Measurements from ENCODE around the gene VDAC2.
"Not testable (repeated sequence)": the region's sequence is repeated elsewhere in the genome, so short reads cannot be mapped to it uniquely, and the experiment has no call there.

The VDAC2 gene

DNA sequence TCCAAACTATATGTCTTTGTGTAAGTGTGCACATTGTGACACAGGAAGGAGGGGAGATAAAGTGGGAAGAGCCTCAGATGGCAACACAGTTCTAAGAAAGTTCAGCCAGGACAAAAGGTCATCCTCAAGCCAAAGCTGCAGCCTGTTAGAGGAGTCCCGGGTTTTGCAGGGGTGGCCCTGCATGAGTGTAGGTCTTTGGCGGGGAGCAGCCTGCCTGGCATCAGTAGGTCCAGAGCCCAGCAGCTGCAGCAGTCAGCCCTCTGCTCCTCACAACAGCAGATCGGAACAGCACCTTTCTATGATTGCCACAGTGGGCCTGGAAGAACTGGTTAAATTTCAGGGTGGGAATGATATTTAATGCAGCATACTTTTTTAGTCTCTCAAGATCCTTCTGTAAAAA is 13.5 kb upstream of the VDAC2 start:
- no peak for DNase-seq (ENCODE audit: extremely low spot score)
- CTCF ChIA-PET: no interaction called here
- no peak for TF ChIP-seq TARDBP (IDR thresholded peaks at IDR 0.05)
- no peak for TF ChIP-seq CTBP1 (IDR thresholded peaks at IDR 0.05; ENCODE audit: borderline replicate concordance)
- no peak for TF ChIP-seq BHLHE40 (IDR thresholded peaks at IDR 0.05; ENCODE audit: borderline replicate concordance)
- TF ChIP-seq HDGF (IDR thresholded peaks at IDR 0.05; ENCODE audit: borderline replicate concordance): no peak
- TF ChIP-seq FOXK2 (IDR thresholded peaks at IDR 0.05): no peak
- POLR2A ChIA-PET: no interaction called here

DNA sequence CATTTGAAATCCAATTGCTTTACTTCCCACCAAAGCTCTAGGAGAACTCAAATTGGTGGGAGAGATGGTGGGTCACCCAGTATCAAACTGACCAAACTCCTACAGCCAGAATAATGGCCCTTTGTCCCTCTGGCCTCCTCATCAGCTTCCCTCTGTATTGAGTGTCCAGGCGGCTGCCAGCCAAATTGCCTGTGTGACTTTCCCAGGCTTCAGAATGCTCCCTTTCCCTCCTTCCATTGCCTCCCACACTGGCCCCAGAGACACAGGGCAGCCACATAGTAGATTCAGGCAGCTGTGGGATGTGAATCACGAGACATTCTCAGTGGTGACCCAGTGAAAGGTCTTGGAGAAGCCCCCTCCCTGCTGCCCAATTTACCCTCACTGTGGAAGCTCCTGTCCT is 12.7 kb upstream of the VDAC2 start:
- no peak for DNase-seq (ENCODE audit: extremely low spot score)
- TF ChIP-seq, protein P1, sequence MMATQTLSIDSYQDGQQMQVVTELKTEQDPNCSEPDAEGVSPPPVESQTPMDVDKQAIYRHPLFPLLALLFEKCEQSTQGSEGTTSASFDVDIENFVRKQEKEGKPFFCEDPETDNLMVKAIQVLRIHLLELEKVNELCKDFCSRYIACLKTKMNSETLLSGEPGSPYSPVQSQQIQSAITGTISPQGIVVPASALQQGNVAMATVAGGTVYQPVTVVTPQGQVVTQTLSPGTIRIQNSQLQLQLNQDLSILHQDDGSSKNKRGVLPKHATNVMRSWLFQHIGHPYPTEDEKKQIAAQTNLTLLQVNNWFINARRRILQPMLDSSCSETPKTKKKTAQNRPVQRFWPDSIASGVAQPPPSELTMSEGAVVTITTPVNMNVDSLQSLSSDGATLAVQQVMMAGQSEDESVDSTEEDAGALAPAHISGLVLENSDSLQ (IDR thresholded peaks at IDR 0.05): no peak
- TF ChIP-seq BHLHE40 (IDR thresholded peaks at IDR 0.05; ENCODE audit: borderline replicate concordance) (no peak), CTBP1 (IDR thresholded peaks at IDR 0.05; ENCODE audit: borderline replicate concordance) (no peak), FOXM1 (IDR thresholded peaks at IDR 0.05; ENCODE audit: borderline replicate concordance) (no peak)
- POLR2A ChIA-PET: no interaction called here
- CTCF ChIA-PET: interaction anchor here (0.6 kb wide), 1 partner anchor 88 kb away, joined by 3 read pairs; no protein-coding TSS in a partner anchor

- not testable (repeated sequence) for DNase-seq (ENCODE audit: extremely low spot score)
- POLR2A ChIA-PET: interaction anchor here (2.1 kb wide), 1 partner anchor 10 kb away, joined by 10 read pairs; the partner anchor contains the start of gene VDAC2
- CTCF ChIA-PET: interaction anchor here (0.6 to 1.1 kb wide), 4 partner anchors 10 to 867 kb away, joined by 3 to 5 read pairs (median 3); no protein-coding TSS in a partner anchor
Observed at GRCh38 chr10:75199949-75200348, 10.6 kb upstream of the VDAC2 start.

DNA sequence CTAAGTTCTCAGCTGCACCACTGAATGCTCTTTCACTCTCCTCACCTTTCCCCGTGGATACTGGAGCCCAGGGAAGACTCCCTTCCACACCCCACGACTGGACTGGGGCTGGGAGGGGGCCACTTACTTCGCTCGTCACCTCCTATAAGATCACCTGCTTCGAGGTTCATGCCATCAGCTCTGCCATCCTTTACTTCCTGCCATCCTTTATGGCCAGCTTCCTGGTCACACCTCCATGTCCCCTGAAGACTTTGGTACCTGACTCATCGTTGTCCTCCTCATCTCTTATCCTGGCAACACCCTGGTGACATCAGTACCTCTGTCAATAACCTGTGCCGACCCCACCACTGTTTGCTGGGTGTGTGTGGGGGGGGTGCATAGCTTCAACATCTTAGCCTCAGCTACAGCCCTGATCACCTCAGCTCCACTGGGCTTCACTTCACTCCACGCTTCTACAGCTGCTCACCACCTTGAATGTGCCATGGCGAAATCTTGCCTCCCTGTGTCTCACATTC is 8.7 kb upstream of the VDAC2 start:
- CTCF ChIA-PET: no interaction called here
- DNase-seq (ENCODE audit: extremely low spot score): no peak
- POLR2A ChIA-PET: interaction anchor here (1.4 kb wide), 1 partner anchor 8 kb away, joined by 5 read pairs; no protein-coding TSS in a partner anchor
- TF ChIP-seq HDGF (IDR thresholded peaks at IDR 0.05; ENCODE audit: borderline replicate concordance) (no peak), FOXM1 (IDR thresholded peaks at IDR 0.05; ENCODE audit: borderline replicate concordance) (no peak), TARDBP (IDR thresholded peaks at IDR 0.05) (no peak)

DNA sequence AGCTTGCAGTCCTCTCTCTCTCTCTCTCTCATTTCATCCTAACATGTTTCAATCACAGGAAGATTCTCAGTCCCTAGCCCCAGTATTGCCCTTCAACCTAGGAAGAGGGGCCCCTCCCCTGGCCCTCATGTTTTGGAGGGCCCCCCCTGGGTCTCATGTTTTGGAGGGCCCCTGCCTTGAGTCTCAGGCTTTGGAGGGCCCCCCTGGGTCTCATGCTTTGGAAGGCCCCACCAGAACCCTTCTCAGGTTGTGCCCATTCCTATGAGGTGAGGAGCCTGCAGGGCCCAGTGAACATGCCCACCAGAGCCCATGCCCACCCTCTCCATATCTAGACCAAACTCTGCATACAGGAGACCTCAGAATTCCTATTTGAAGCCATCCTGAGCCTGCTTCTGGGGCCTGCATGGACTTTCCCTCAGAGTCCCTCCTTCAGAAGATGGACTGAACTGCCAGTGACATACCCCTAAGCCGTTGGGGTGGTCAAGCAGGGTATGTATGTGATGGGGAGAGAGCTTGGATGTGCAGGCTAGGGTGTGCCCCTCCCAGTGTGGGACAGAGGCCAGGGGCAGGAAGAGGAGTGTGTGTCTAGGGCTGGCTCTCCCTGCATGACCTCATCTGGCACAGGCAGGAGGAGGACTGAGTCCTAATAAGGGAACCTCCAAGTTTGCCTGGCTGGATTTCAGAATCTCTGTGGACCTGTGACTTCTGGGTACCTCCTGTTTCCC is 8.1 kb upstream of the VDAC2 start:
- TF ChIP-seq TARDBP (IDR thresholded peaks at IDR 0.05): no peak
- no peak for TF ChIP-seq CTBP1 (IDR thresholded peaks at IDR 0.05; ENCODE audit: borderline replicate concordance)
- TF ChIP-seq, protein P1 (IDR thresholded peaks at IDR 0.05): no peak
- no peak for TF ChIP-seq ZNF384 (IDR thresholded peaks at IDR 0.05)
- TF ChIP-seq NFRKB (IDR thresholded peaks at IDR 0.05): no peak
- TF ChIP-seq HDGF (IDR thresholded peaks at IDR 0.05; ENCODE audit: borderline replicate concordance): no peak
- no peak for TF ChIP-seq FOXA1 (IDR thresholded peaks at IDR 0.05)
- ChIA-PET POLR2A (interaction anchor here (1.4 kb wide), 1 partner anchor 7 kb away, joined by 5 read pairs; no protein-coding TSS in a partner anchor), CTCF (no interaction called here)
- no peak for DNase-seq (ENCODE audit: extremely low spot score)

DNA sequence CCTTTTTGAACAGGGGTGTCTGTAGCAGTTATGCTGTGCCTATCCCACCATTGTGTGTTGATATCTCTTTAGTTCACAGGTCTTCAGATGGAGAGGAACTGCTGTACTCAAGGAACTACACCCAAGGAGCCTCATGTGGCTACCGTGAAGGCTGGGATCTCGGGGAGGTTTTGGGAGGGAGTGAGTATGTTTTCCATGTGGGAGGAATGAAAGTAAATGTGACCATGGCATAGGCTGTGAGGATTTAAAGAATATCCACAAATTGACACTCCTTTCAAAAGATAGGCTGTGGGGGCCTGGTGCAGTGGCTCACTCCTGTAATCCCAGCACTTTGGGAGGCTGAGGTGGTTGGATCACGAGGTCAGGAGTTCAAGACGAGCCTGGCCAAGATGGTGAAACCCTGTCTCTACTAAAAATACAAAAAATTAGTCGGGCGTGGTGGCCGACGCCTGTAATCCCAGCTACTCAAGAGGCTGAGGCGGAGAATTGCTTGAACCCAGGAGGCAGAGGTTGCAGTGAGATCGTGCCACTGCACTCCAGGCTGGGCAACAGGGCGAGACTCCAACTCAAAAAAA is 7.5 kb upstream of the VDAC2 start:
- DNase-seq (ENCODE audit: extremely low spot score); POLR2A ChIA-PET: not testable (repeated sequence)
- CTCF ChIA-PET: interaction anchor here (0.6 kb wide), 1 partner anchor 24 kb away, joined by 3 read pairs; no protein-coding TSS in a partner anchor

GRCh38 chr10:75203724-75204123 is 6.9 kb upstream of the VDAC2 start:
- DNase-seq (ENCODE audit: extremely low spot score): no peak
- CTCF ChIA-PET: interaction anchor here (0.6 kb wide), 1 partner anchor 23 kb away, joined by 3 read pairs; no protein-coding TSS in a partner anchor

DNA sequence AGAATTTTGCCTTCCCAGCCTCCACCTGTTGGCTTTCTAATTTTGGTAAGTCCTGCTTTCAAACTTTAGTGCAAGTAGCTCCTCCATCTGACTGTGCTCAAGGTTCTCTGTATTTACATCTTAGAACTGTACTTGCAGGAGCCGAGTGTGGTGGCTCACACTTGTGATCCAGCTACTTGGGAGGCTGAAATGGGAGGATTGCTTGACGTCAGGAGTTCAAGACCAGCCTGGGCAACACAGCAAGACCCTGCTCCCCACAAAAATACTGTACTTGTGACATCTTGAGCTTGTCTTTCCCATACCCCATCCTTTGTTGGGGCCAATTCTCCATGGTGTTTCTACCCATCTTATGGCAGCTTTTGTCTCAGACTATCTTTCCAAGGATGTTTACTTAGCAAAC is 4.7 kb upstream of the VDAC2 start:
- no peak for DNase-seq (ENCODE audit: extremely low spot score)
- no peak for TF ChIP-seq SUZ12 (IDR thresholded peaks at IDR 0.05)
- no peak for TF ChIP-seq SP1 (IDR thresholded peaks at IDR 0.05)
- TF ChIP-seq CTBP1 (IDR thresholded peaks at IDR 0.05; ENCODE audit: borderline replicate concordance): no peak
- no peak for TF ChIP-seq NFRKB (IDR thresholded peaks at IDR 0.05)
- no peak for TF ChIP-seq ELF4 (IDR thresholded peaks at IDR 0.05)
- TF ChIP-seq, protein P1 (IDR thresholded peaks at IDR 0.05): no peak
- TF ChIP-seq L3MBTL2 (conservative IDR thresholded peaks at IDR 0.05): no peak
- no peak for TF ChIP-seq BHLHE40 (IDR thresholded peaks at IDR 0.05; ENCODE audit: borderline replicate concordance)
- no peak for TF ChIP-seq HDGF (IDR thresholded peaks at IDR 0.05; ENCODE audit: borderline replicate concordance)
- no peak for TF ChIP-seq ARNT (IDR thresholded peaks at IDR 0.05)
- no peak for TF ChIP-seq FOXA1 (IDR thresholded peaks at IDR 0.05)
- no peak for TF ChIP-seq TARDBP (IDR thresholded peaks at IDR 0.05)
- no peak for TF ChIP-seq FOXM1 (IDR thresholded peaks at IDR 0.05; ENCODE audit: borderline replicate concordance)
- no peak for TF ChIP-seq LEF1 (IDR thresholded peaks at IDR 0.05; ENCODE audit: borderline replicate concordance)
- POLR2A ChIA-PET: no interaction called here
- CTCF ChIA-PET: interaction anchor here (2.3 kb wide), 1 partner anchor 30 kb away, joined by 9 read pairs; the partner anchor contains the start of gene COMTD1

More at GRCh38 chr10:75203724-75204123, 6.9 kb upstream of the VDAC2 start:
- TF ChIP-seq FOXM1 (IDR thresholded peaks at IDR 0.05; ENCODE audit: borderline replicate concordance) (no peak), ZNF384 (IDR thresholded peaks at IDR 0.05) (no peak), BHLHE40 (IDR thresholded peaks at IDR 0.05; ENCODE audit: borderline replicate concordance) (no peak)
- POLR2A ChIA-PET: no interaction called here
